ENCODE measurements around the gene ORC4.

- TF ChIP-seq POLR2AphosphoS5 (IDR thresholded peaks at IDR 0.05): no peak
- TF ChIP-seq EP300 (IDR thresholded peaks at IDR 0.05): no peak
- no peak for TF ChIP-seq CTCF (IDR thresholded peaks at IDR 0.05)
- no peak for TF ChIP-seq POLR2A (IDR thresholded peaks at IDR 0.05)
Measured at GRCh38 chr2:147952118-147952517, 68.4 kb downstream of the ORC4 start.
